ES-I3 (cell line): ENCODE measurements around the gene PLPPR1.
"Not testable (repeated sequence)": the region's sequence is repeated elsewhere in the genome, so short reads cannot be mapped to it uniquely, and the experiment has no call there.

Experiments used
- H3K36me3 ChIP-seq: 2 replicates; pipeline ENCODE4 v1.6.1; 2013; ENCODE audit warnings: mild to moderate bottlenecking, low read length, control low read depth, moderate library complexity; ENCODE audit not compliant: insufficient read depth
- H3K4me1 ChIP-seq: 2 replicates; pipeline ENCODE4 v1.6.1; 2013; ENCODE audit warnings: mild to moderate bottlenecking, control low read depth, low read length; ENCODE audit not compliant: insufficient read depth
- H3K9ac ChIP-seq: 2 replicates; pipeline ENCODE4 v1.6.1; 2013; ENCODE audit warnings: low read depth, mild to moderate bottlenecking, low read length, moderate library complexity
- H3K9me3 ChIP-seq: 2 replicates; pipeline ENCODE4 v1.6.1; 2013; ENCODE audit warnings: mild to moderate bottlenecking, low read length, moderate library complexity; ENCODE audit not compliant: control insufficient read depth, insufficient read depth

The PLPPR1 gene

GRCh38 chr9:101271102-101271501, 242.6 kb downstream of the PLPPR1 start:
- no peak overlapping the region for H3K9ac ChIP-seq
- H3K36me3 ChIP-seq, result no peaks in the 10 kb centered on the region
- 0 out of 2 replicates have a peak, but pooled peaks cover 8% of the 10 kb centered on the region for H3K4me1 ChIP-seq
- H3K9me3 ChIP-seq, result no peaks in the 10 kb centered on the region

- H3K4me1 ChIP-seq, result no peaks in the 10 kb centered on the region
- H3K9ac ChIP-seq, result no peak overlapping the region
- no peaks in the 10 kb centered on the region for H3K9me3 ChIP-seq
- H3K36me3 ChIP-seq, result no peaks in the 10 kb centered on the region
Measured at GRCh38 chr9:101274971-101275768, 246.6 kb downstream of the PLPPR1 start.

DNA sequence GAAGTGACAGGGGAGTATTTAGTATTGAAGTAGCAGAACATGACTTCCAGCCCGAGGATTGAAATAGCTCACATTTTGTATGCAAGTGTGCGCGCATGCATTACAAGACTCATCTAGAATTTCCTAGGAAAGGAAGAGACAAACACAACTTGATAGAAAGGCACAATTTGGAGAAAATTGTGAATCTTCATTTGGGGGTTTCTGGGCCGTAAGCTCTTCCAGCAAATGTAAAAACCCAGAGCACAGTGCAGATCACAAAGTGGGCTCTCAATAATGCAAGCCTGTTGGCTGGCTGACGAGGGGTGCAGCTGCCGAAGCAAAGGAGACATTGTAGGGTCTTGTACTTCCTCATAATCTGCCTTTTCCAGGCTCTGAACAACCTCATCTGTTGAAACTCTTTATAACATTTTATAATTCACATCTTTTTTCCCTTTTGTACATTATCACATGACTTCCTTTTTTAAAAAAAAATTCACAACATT, 247.3 kb downstream of the PLPPR1 start:
- H3K36me3 ChIP-seq, result no peaks in the 10 kb centered on the region
- H3K9me3 ChIP-seq, result no peaks in the 10 kb centered on the region
- no peaks in the 10 kb centered on the region for H3K4me1 ChIP-seq
- no peak overlapping the region for H3K9ac ChIP-seq

- not testable (repeated sequence) for H3K9ac ChIP-seq, H3K36me3 ChIP-seq, H3K4me1 ChIP-seq, H3K9me3 ChIP-seq
Measured at GRCh38 chr9:101291043-101291442, 262.5 kb downstream of the PLPPR1 start.

GRCh38 chr9:101299901-101300300, 271.4 kb downstream of the PLPPR1 start:
- Histone ChIP-seq H3K36me3 (no peaks in the 10 kb centered on the region), H3K9me3 (no peaks in the 10 kb centered on the region), H3K9ac (no peak overlapping the region), H3K4me1 (no peaks in the 10 kb centered on the region; the same call in 1 of the 2 replicates)

GRCh38 chr9:101307051-101307450, 278.5 kb downstream of the PLPPR1 start:
- Histone ChIP-seq H3K9ac (no peak overlapping the region), H3K4me1 (no peaks in the 10 kb centered on the region)

GRCh38 chr9:101307524-101308213, 279.1 kb downstream of the PLPPR1 start:
- Histone ChIP-seq H3K9me3 (no peaks in the 10 kb centered on the region), H3K4me1 (no peaks in the 10 kb centered on the region), H3K36me3 (no peaks in the 10 kb centered on the region), H3K9ac (no peak overlapping the region)

More at GRCh38 chr9:101307051-101307450, 278.5 kb downstream of the PLPPR1 start:
- no peaks in the 10 kb centered on the region for H3K36me3 ChIP-seq
- H3K9me3 ChIP-seq, result no peaks in the 10 kb centered on the region

DNA sequence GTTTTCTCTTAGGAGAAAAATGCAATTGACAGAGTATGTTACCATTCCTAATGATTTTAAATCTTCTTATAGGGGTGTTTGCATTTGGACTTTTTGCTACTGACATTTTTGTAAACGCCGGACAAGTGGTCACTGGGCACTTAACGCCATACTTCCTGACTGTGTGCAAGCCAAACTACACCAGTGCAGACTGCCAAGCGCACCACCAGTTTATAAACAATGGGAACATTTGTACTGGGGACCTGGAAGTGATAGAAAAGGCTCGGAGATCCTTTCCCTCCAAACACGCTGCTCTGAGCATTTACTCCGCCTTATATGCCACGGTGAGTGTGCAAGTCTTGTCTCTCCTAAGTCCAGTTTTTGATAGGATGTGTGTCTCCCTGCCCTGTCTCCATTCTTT, 280.6 kb downstream of the PLPPR1 start:
- Histone ChIP-seq H3K36me3 (no peaks in the 10 kb centered on the region), H3K4me1 (no peaks in the 10 kb centered on the region), H3K9me3 (no peaks in the 10 kb centered on the region)

GRCh38 chr9:101311191-101311590, 282.7 kb downstream of the PLPPR1 start:
- no peaks in the 10 kb centered on the region for H3K9me3 ChIP-seq
- no peak overlapping the region for H3K9ac ChIP-seq
- H3K4me1 ChIP-seq, result no peaks in the 10 kb centered on the region
- no peaks in the 10 kb centered on the region for H3K36me3 ChIP-seq

More for the DNA sequence above, 280.6 kb downstream of the PLPPR1 start:
- H3K9ac ChIP-seq, result no peak overlapping the region

DNA sequence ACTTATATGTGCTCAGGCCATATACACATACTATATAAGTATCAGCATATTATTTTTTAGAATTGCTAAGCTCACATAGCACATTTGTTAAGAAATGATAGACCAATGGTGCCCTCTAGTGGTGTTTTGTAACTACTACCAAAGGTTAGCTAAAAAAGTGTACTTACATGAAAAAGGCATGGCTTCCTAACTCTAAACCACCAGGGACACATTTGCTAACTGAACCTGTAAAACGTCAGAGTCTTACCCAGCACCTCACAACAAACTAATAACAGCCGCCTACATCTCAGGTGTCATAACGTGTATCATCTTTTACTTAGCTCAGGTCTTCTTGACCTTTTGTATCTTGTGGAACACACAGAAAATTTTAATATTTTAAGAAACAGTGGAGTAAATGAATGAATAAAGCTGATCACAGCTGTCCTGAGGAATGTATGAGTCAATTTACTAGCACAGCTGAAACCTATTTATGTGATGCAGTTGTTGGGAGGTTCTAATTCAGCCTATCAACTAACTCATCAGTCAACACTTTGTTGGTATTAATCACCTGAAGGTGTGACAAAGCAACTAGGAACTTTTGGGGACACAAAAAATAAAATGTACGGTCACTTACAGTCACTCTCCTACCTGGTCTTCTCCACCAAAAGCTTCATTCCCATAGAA, 283.4 kb downstream of the PLPPR1 start:
- H3K9ac ChIP-seq, result no peak overlapping the region
- no peaks in the 10 kb centered on the region for H3K36me3 ChIP-seq
- H3K4me1 ChIP-seq, result no peaks in the 10 kb centered on the region
- H3K9me3 ChIP-seq, result no peaks in the 10 kb centered on the region

GRCh38 chr9:101312661-101313060, 284.1 kb downstream of the PLPPR1 start:
- no peaks in the 10 kb centered on the region for H3K4me1 ChIP-seq
- H3K9me3 ChIP-seq, result no peaks in the 10 kb centered on the region
- no peaks in the 10 kb centered on the region for H3K36me3 ChIP-seq
- H3K9ac ChIP-seq, result no peak overlapping the region

DNA sequence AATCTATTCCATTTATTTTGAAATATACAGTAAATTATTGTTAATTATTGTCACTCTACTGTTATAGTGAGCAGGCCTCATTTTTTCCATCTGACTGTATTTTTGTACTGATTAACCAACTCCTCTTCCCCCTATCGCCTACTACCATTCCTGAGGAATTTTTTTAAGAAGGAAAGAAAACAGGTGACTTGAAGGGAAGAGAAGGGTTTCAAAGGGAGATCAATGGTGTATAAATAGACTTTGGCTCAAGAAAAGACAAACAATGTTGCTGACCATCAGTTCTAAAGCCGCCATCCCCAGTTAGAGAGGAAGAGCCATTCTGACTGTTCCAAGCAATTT, 286.6 kb downstream of the PLPPR1 start:
- Histone ChIP-seq H3K9me3 (no peaks in the 10 kb centered on the region), H3K9ac (no peak overlapping the region), H3K36me3 (no peaks in the 10 kb centered on the region), H3K4me1 (no peaks in the 10 kb centered on the region)

GRCh38 chr9:101317735-101318134, 289.2 kb downstream of the PLPPR1 start:
- no peaks in the 10 kb centered on the region for H3K9me3 ChIP-seq
- no peak overlapping the region for H3K9ac ChIP-seq
- no peaks in the 10 kb centered on the region for H3K36me3 ChIP-seq
- no peaks in the 10 kb centered on the region for H3K4me1 ChIP-seq

GRCh38 chr9:101323129-101323528, 294.6 kb downstream of the PLPPR1 start:
- Histone ChIP-seq H3K9ac (no peak overlapping the region), H3K9me3 (0 out of 2 replicates have a peak, but pooled peaks cover 3% of the 10 kb centered on the region), H3K4me1 (0 out of 2 replicates have a peak, but pooled peaks cover 11% of the 10 kb centered on the region)

More at GRCh38 chr9:101323129-101323528, 294.6 kb downstream of the PLPPR1 start:
- H3K36me3 ChIP-seq, result no peaks in the 10 kb centered on the region
